Fibroblast of lung (primary cell): ENCODE data around the gene UTP11. TPM values are rescaled to one million over a fixed set of nuclear protein-coding genes. Genes with fewer than 3 reads are reported as not detected.

ENCODE experiments used
- DNase-seq, 2 donors: peaks; one replicate each; pipeline versions ENCODE4 v3.0.0 to v3.0.0-alpha.2; 2010; ENCODE audit warnings: low read depth in 2 of 2
- H2AFZ ChIP-seq: 2 replicates; pipeline ENCODE4 v1.5.1; 2012; ENCODE audit warnings: low read length, control low read depth, inconsistent platforms
- H3K27ac ChIP-seq: 2 replicates; pipeline ENCODE4 v1.5.1; 2011; ENCODE audit warnings: low read length, control low read depth; ENCODE audit not compliant: insufficient read depth
- H3K27me3 ChIP-seq: 2 replicates; pipeline ENCODE4 v1.5.1; 2011; ENCODE audit warnings: mild to moderate bottlenecking, low read length; ENCODE audit not compliant: control insufficient read depth, insufficient read depth
- H3K36me3 ChIP-seq: 2 replicates; pipeline ENCODE4 v1.5.1; 2011; ENCODE audit warnings: low read length; ENCODE audit not compliant: control insufficient read depth, insufficient read depth
- H3K4me1 ChIP-seq: 2 replicates; pipeline ENCODE4 v1.5.1; 2011; ENCODE audit warnings: low read length; ENCODE audit not compliant: control insufficient read depth, insufficient read depth; ENCODE audit errors: extremely low read depth
- H3K4me2 ChIP-seq: 2 replicates; pipeline ENCODE4 v1.5.1; 2011; ENCODE audit warnings: low read length, control low read depth; ENCODE audit not compliant: insufficient read depth; ENCODE audit errors: extremely low read depth
- H3K4me3 ChIP-seq, 4 experiments: fragments of 200-600 bp in 1 of 4; sonication (generic) in 1 of 4; replicated peaks in 1 of 4; 2 replicates each; pipeline ENCODE4 v1.5.1; 2011 to 2016; ENCODE audit warnings: low read length in 4 of 4, low read depth in 3 of 4, mild to moderate bottlenecking in 3 of 4, control low read depth in 2 of 4, inconsistent platforms in 1 of 4, mixed read lengths in 1 of 4; ENCODE audit not compliant: insufficient read depth in 1 of 4; ENCODE audit errors: control extremely low read depth in 1 of 4
- H3K79me2 ChIP-seq: 2 replicates; pipeline ENCODE4 v1.5.1; 2012; ENCODE audit warnings: mild to moderate bottlenecking, low read length, inconsistent platforms; ENCODE audit not compliant: control insufficient read depth, insufficient read depth
- H3K9ac ChIP-seq: 2 replicates; pipeline ENCODE4 v1.5.1; 2011; ENCODE audit warnings: mild to moderate bottlenecking, low read length, control low read depth; ENCODE audit not compliant: insufficient read depth
- H3K9me3 ChIP-seq: 2 replicates; pipeline ENCODE4 v1.5.1; 2012; ENCODE audit warnings: low read depth, low read length; ENCODE audit not compliant: control insufficient read depth, insufficient read depth
- H4K20me1 ChIP-seq: 2 replicates; pipeline ENCODE4 v1.5.1; 2011; ENCODE audit warnings: low read length; ENCODE audit not compliant: control insufficient read depth, insufficient read depth; ENCODE audit errors: extremely low read depth
- EZH2 ChIP-seq: IDR thresholded peaks from 2 replicates; pipeline ENCODE4 v1.5.1; 2012; ENCODE audit warnings: low read length, control low read depth, mild to moderate bottlenecking; ENCODE audit errors: missing control alignments
- polyA plus RNA-seq, 2 donors: library from polyadenylated mRNA; depleted of rRNA in 1 of 2; stranded (reverse) in 1 of 2; unstranded in 1 of 2; fragments of >200 nt; gene quantifications; 2 replicates each; pipeline ENCODE4 v1.2.1, GENCODE V29; 2011 to 2012; ENCODE audit warnings: missing spikeins in 1 of 2
- total RNA-seq: library from RNA; depleted of rRNA; stranded (reverse); fragments of >200 nt; gene quantifications from 2 replicates; pipeline ENCODE4 v1.2.1, GENCODE V29; 2014
- TF ChIP-seq, protein P1 (sequence below), 2 donors: IDR thresholded peaks in 1 of 2; conservative IDR thresholded peaks in 1 of 2; 1 replicate in 1 of 2; 2 replicates in 1 of 2; pipeline ENCODE4 v1.5.1; 2011 to 2012; ENCODE audit warnings: low read length in 2 of 2, control low read depth in 1 of 2, inconsistent platforms in 1 of 2, low read depth in 1 of 2, mild to moderate bottlenecking in 1 of 2

The UTP11 gene
- total and polyA plus RNA-seq, 2 donors (not counting 1 experiment from before 2014, with no cell fraction given), result 34.8 to 56.5 TPM

DNA sequence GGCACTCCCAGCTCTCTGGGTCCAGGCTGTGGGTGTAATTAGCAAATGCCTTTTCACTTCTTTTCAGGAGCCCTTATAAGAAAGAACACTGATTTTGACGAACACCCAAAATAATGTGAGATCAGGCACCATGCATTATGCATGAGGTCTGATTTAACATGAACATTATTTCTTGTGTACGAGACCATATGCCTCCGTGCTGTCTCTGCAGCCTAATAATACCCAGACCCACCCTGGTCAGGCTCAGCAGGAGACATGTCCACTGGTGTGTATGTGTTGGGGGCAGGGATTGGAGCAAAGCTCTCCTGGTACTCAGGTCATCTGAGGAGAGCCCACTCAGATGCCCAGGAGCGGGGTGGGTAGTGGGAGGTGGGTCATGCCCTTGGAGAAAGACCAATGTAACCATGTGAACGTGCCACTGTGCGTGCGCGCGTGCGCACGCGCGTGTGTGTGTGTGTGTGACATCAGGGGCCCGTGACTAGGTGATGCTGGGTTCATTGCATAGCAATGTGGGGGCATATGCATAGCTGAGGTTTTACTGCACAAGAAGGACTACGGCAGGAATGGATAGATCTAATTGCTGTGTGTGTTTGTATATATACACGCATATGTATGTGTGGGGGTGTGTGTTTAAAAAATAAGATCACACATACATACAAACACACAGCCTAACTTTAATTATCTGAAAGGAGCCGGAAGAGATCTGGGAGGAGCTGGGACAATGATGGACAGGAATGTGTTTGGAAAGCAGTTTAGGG, 27.0 kb downstream of the UTP11 start:
- no peak overlapping the region for H3K4me3 ChIP-seq
- no peaks in the 10 kb centered on the region for H3K79me2 ChIP-seq
- no peaks in the 10 kb centered on the region for H3K9me3 ChIP-seq
- H3K4me1 ChIP-seq, result no peaks in the 10 kb centered on the region
- no peak overlapping the region for H2AFZ ChIP-seq
- no peaks in the 10 kb centered on the region for H3K36me3 ChIP-seq
- peaks cover 26% of the 10 kb centered on the region for H3K27me3 ChIP-seq
- no peak overlapping the region for H3K9ac ChIP-seq
- H3K27ac ChIP-seq, result no peak overlapping the region
- no peak overlapping the region for H3K4me2 ChIP-seq
- TF ChIP-seq, protein P1, sequence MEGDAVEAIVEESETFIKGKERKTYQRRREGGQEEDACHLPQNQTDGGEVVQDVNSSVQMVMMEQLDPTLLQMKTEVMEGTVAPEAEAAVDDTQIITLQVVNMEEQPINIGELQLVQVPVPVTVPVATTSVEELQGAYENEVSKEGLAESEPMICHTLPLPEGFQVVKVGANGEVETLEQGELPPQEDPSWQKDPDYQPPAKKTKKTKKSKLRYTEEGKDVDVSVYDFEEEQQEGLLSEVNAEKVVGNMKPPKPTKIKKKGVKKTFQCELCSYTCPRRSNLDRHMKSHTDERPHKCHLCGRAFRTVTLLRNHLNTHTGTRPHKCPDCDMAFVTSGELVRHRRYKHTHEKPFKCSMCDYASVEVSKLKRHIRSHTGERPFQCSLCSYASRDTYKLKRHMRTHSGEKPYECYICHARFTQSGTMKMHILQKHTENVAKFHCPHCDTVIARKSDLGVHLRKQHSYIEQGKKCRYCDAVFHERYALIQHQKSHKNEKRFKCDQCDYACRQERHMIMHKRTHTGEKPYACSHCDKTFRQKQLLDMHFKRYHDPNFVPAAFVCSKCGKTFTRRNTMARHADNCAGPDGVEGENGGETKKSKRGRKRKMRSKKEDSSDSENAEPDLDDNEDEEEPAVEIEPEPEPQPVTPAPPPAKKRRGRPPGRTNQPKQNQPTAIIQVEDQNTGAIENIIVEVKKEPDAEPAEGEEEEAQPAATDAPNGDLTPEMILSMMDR (conservative IDR thresholded peaks at IDR 0.05 in 1 of 2, IDR thresholded peaks at IDR 0.05 in 1 of 2; ENCODE audit: low read depth in 1 of 2, low read length in 2 of 2), result no peak
- no peak for TF ChIP-seq EZH2
- H4K20me1 ChIP-seq, result no peaks in the 10 kb centered on the region
- DNase-seq, result no peak

DNA sequence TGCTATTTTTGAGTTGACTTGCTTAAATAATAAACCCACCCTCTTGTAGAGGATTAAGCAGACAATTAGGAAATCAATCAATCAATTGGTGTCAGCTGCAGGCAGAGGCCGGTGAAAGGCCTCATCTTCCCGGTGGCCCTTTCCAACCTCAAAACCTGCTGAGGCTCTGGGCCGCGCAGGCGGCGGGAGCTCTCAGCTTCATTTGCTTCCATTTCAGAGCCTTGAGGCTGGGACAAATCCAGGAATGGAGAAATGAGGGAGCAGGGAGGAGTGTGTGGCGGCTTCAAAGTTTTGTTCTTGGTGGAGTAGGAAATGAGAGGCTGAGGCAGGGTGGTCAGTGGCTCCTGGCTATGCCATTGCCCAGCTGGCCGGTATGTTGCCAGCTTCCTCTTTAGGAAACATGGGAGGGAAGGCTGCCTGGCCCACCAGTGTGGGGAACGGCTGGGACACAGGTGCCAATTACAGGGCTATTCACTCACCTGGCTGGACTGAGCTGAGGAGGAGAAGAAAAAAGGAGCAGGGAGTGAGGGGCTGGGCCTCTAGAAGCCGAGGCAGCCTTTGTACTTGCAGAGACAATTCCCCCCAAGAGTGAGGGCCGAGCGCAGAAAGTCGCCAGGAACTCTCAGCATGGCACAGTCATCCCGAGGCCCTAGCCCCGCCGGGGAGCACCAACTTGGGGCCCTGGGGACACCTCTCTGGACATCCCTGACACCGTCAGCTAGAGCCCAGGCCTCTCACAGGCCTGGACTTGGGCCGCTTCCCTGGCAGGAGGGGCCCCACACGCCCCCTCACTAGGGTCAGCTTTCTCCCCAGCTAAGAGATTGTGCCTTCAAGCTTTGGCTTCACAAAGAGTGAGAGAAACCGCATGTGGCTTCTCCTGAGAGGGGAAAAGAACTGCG, 29.7 kb downstream of the UTP11 start:
- no peaks in the 10 kb centered on the region for H3K9me3 ChIP-seq
- TF ChIP-seq EZH2, result no peak
- TF ChIP-seq, protein P1 (conservative IDR thresholded peaks at IDR 0.05 in 1 of 2, IDR thresholded peaks at IDR 0.05 in 1 of 2; ENCODE audit: low read depth in 1 of 2, low read length in 2 of 2), result no peak
- H3K4me2 ChIP-seq, result no peak overlapping the region
- no peak overlapping the region for H3K4me3 ChIP-seq
- H3K36me3 ChIP-seq, result no peaks in the 10 kb centered on the region
- no peaks in the 10 kb centered on the region for H3K79me2 ChIP-seq
- peaks cover 39% of the 10 kb centered on the region for H3K27me3 ChIP-seq
- no peaks in the 10 kb centered on the region for H3K4me1 ChIP-seq
- H3K9ac ChIP-seq, result no peak overlapping the region
- no peak overlapping the region for H2AFZ ChIP-seq
- H4K20me1 ChIP-seq, result no peaks in the 10 kb centered on the region
- no peak for DNase-seq
- no peak overlapping the region for H3K27ac ChIP-seq

DNA sequence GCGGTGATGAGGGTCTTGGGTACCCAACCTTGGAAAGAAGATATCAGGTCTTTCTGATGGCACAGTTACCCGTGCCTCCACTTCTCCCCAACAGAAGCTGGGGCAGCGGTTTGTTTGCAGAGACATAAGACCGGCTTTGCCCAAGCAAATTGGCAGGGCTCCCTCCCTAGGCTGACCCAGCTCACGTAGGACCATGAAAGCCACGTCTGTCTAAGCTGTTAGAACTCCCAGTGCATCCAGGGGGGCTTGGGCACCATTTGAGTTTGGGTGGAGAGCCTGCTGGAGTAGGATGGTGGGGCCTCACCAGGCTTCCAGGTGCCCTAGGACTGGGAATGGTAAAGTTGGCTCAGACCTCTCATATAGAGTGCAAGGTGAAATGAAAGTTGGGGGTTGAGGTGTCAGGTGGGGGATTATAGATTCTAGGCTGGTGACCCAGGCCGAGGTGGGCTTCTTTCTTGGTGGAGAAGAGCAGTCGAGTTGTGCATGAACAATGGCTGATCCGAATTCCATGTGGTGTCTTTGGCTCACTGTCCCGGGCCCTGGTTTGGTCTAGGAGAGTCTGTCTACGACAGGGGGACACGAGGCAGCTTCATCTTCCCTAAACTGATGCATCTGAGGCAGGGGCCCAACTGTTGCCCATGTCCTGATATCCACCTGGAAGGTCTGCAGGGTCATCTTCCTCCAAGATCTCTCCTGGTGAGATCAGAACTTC, 30.7 kb downstream of the UTP11 start:
- H2AFZ ChIP-seq, result no peak overlapping the region
- TF ChIP-seq, protein P1 (conservative IDR thresholded peaks at IDR 0.05 in 1 of 2, IDR thresholded peaks at IDR 0.05 in 1 of 2; ENCODE audit: low read depth in 1 of 2, low read length in 2 of 2), result no peak
- no peak for TF ChIP-seq EZH2
- no peak for DNase-seq
- H3K27ac ChIP-seq, result no peak overlapping the region
- no peaks in the 10 kb centered on the region for H3K79me2 ChIP-seq
- H4K20me1 ChIP-seq, result no peaks in the 10 kb centered on the region
- H3K27me3 ChIP-seq, result peaks cover 49% of the 10 kb centered on the region
- H3K4me1 ChIP-seq, result peaks cover 3% of the 10 kb centered on the region
- H3K4me3 ChIP-seq, result no peak overlapping the region
- H3K9me3 ChIP-seq, result no peaks in the 10 kb centered on the region
- no peak overlapping the region for H3K4me2 ChIP-seq
- H3K36me3 ChIP-seq, result no peaks in the 10 kb centered on the region
- H3K9ac ChIP-seq, result no peak overlapping the region
